Ascending aorta (tissue), 2 donors: ENCODE data around the gene S100A7. TPM values are rescaled to one million over a fixed set of nuclear protein-coding genes. Genes with fewer than 3 reads are reported as not detected.
"Not testable (repeated sequence)": the region's sequence is repeated elsewhere in the genome, so short reads cannot be mapped to it uniquely, and the experiment has no call there.

Experiments
- DNase-seq, 2 donors: peaks; one replicate each; pipeline ENCODE4 v3.0.0-alpha.2; 2019; ENCODE audit warnings: low spot score in 2 of 2
- H3K27ac ChIP-seq, 2 donors: fragments of 200-600 bp; sonication (generic); one replicate each; pipeline ENCODE4 v1.5.1; 2016 to 2017; ENCODE audit warnings: mild to moderate bottlenecking in 1 of 2
- H3K27me3 ChIP-seq: fragments of 200-600 bp; sonication (generic); one replicate; pipeline ENCODE4 v1.5.1; 2017
- H3K36me3 ChIP-seq, 2 donors: fragments of 200-600 bp; sonication (generic); one replicate each; pipeline ENCODE4 v1.5.1; 2016
- H3K4me1 ChIP-seq, 2 donors: fragments of 200-600 bp; sonication (generic); one replicate each; pipeline ENCODE4 v1.5.1; 2016 to 2017; ENCODE audit warnings: mild to moderate bottlenecking in 1 of 2
- H3K4me3 ChIP-seq, 2 donors: fragments of 200-600 bp; sonication (generic); one replicate each; pipeline ENCODE4 v1.5.1; 2016 to 2017; ENCODE audit warnings: mild to moderate bottlenecking in 1 of 2
- H3K9me3 ChIP-seq, 2 donors: fragments of 200-600 bp; sonication (generic); one replicate each; pipeline ENCODE4 v1.5.1; 2016
- intact Hi-C: fragments of 100-400 bp; cut with DNase I; formaldehyde crosslinking; loops from one replicate; pipeline ENCODE4 v1.15.1; 2023
- total RNA-seq: library from RNA; depleted of rRNA; stranded (reverse); fragments of >200 nt; gene quantifications from one replicate; pipeline ENCODE4 v1.1.0, GENCODE V29; 2016
- TF ChIP-seq, protein P1 (sequence below), 3 experiments: fragments of 200-600 bp in 2 of 3; fragments of 450-650 bp in 1 of 3; sonication (generic) in 2 of 3; IDR thresholded peaks; one replicate each; pipeline ENCODE4 v1.5.1; 2016 to 2019; ENCODE audit warnings: antibody characterized with exemption in 3 of 3, mild to moderate bottlenecking in 1 of 3, moderate library complexity in 1 of 3

Gene S100A7
- total RNA-seq, 1 donor from 2014 or later: not detected

DNA sequence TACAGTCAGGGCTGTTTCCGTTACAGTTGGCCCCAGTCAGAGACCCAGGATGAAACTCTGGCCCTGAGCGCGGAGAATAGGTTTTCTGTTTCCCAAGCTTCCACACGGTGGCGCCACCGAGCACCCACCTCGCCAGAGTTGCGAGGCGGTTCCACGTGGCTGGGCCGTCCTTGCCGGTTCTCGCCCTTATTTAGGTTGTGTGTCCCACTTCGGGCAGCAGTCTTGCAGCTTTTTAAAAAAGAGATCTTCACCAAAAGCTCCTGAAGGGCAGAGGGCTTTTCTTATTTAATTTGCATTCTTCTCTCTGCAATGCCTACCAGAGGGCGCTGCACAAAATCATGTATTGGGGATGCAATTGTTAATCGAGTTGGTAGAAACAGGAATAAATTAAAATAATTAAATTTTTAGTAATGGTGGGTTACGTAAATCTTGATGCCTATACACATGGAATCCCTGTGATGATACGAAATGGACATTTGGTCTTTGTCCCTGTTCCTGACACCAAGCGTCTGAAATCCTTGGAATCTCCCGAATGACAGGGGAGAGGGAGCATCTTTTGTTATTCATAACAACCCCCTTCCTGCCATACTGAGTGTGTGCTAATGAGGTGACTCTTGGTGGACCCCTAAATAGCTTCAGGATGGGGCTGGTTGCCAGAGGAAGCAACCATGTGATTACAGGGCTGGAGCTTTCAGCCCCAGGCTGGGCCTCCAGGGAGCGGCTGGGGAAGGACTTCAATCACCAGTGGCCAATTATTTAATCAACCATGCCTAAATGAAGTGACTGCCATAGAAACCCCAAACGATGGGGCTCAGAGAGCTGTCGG, 5.6 kb upstream of the S100A7 start:
- H3K4me1 ChIP-seq: peaks cover 0 to 9% of the 10 kb centered on the region in 2 donors
- no peaks in the 10 kb centered on the region for H3K27me3 ChIP-seq
- peak overlapping the region in 1 of 2 donors; percentile 1 for H3K27ac ChIP-seq
- intact Hi-C loops: loop anchor here (1.0 kb wide), 1 partner anchor 29 kb away; no protein-coding TSS in a partner anchor
- H3K9me3 ChIP-seq: no peaks in the 10 kb centered on the region
- no peaks in the 10 kb centered on the region for H3K36me3 ChIP-seq
- peak in 1 of 2 donors; percentile 67 for DNase-seq
- H3K4me3 ChIP-seq: no peak overlapping the region
- TF ChIP-seq, protein P1, sequence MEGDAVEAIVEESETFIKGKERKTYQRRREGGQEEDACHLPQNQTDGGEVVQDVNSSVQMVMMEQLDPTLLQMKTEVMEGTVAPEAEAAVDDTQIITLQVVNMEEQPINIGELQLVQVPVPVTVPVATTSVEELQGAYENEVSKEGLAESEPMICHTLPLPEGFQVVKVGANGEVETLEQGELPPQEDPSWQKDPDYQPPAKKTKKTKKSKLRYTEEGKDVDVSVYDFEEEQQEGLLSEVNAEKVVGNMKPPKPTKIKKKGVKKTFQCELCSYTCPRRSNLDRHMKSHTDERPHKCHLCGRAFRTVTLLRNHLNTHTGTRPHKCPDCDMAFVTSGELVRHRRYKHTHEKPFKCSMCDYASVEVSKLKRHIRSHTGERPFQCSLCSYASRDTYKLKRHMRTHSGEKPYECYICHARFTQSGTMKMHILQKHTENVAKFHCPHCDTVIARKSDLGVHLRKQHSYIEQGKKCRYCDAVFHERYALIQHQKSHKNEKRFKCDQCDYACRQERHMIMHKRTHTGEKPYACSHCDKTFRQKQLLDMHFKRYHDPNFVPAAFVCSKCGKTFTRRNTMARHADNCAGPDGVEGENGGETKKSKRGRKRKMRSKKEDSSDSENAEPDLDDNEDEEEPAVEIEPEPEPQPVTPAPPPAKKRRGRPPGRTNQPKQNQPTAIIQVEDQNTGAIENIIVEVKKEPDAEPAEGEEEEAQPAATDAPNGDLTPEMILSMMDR (IDR thresholded peaks at IDR 0.05): peak; percentile 65 to 77 (median 70)

GRCh38 chr1:153462741-153463140, 2.3 kb upstream of the S100A7 start:
- H3K4me1 ChIP-seq, intact Hi-C loops, H3K27me3 ChIP-seq, H3K9me3 ChIP-seq, H3K4me3 ChIP-seq, DNase-seq, H3K36me3 ChIP-seq, H3K27ac ChIP-seq: not testable (repeated sequence)

GRCh38 chr1:153459655-153460054, 796 bp downstream of the S100A7 start:
- Histone ChIP-seq H3K9me3 (no peaks in the 10 kb centered on the region), H3K4me1 (no peaks in the 10 kb centered on the region), H3K4me3 (no peak overlapping the region), H3K36me3 (no peaks in the 10 kb centered on the region), H3K27ac (no peak overlapping the region), H3K27me3 (no peaks in the 10 kb centered on the region)
- TF ChIP-seq, protein P1 (IDR thresholded peaks at IDR 0.05): no peak
- no peak for DNase-seq
- intact Hi-C loops: no loop called here

DNA sequence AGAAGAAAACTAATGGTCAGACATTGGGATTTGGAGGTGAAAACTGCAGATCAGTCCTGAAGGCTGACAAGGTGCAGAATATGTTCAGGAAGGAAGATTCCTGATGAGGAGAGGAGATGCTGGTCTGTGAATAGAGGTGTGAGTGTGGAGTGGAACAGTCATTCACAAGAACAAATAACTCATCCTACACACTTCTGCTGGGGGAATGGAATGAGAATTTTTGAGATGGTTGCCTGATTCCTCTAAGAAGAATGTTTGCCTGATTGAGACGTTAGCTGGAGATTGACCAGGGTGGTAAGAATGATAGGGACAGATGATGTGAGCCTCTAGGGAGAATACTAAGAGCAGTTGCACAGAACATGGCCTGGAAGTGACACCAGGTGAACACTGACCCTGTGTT, 4.1 kb downstream of the S100A7 start:
- no peaks in the 10 kb centered on the region for H3K4me1 ChIP-seq
- TF ChIP-seq, protein P1 (IDR thresholded peaks at IDR 0.05): no peak
- H3K27me3 ChIP-seq: no peaks in the 10 kb centered on the region
- intact Hi-C loops: no loop called here
- DNase-seq: no peak
- H3K9me3 ChIP-seq: no peaks in the 10 kb centered on the region
- H3K4me3 ChIP-seq: no peak overlapping the region
- no peak overlapping the region for H3K27ac ChIP-seq
- H3K36me3 ChIP-seq: no peaks in the 10 kb centered on the region

DNA sequence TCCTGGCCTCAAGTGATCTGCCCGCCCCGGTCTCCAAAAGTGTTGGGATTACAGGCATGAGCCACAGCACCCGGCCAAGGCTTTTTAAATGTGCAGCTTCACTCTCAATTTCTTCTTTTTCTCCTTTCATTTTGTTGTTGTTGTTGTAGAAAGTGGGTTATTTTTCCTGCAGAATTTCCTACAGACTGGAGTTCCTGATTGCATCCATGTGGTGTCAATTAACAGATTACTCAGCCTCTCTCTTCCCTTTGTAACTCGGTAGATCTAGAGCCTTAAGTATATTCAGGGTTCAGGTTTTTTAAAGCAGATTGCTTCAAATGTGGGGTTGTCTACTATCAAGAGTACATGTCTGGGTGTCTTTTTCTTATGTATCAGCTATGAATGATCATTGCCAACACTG, 11.6 kb downstream of the S100A7 start:
- H3K36me3 ChIP-seq, intact Hi-C loops, H3K27me3 ChIP-seq, H3K4me3 ChIP-seq, H3K27ac ChIP-seq, H3K9me3 ChIP-seq, DNase-seq, H3K4me1 ChIP-seq: not testable (repeated sequence)

DNA sequence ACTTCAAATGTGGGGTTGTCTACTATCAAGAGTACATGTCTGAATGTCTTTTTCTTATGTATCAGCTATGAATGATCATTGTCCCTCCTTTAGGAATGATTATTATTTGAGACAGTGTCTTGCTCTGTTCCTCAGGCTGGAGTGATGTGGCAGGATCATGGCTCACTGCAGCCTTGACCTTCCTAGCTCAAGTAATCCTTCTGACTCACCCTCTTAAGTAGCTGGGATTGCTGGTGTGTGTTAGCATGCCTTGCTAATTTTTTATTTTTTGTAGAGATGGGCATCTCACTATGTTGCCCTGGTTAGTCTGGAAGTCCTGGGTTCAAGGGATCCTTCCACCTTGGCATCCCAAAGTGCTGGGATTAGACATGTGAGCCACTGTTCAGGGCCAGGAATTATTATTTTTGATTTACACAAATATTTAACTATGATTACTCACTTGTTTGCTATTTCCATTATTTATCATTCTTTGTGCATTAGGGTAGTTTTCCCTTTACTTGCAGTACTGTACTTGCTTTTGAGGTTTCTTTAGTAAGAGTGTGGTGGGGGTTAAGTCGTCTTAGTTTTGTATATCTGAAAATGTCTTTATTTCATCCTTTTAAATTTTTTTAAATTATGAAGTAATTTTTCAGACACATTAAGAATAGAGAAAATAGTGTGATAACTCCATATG, 12.8 kb downstream of the S100A7 start:
- intact Hi-C loops: no loop called here
- TF ChIP-seq, protein P1 (IDR thresholded peaks at IDR 0.05): no peak
- Histone ChIP-seq H3K4me1 (no peaks in the 10 kb centered on the region), H3K4me3 (no peak overlapping the region), H3K9me3 (no peaks in the 10 kb centered on the region), H3K27ac (no peak overlapping the region), H3K27me3 (no peaks in the 10 kb centered on the region), H3K36me3 (no peaks in the 10 kb centered on the region)
- no peak for DNase-seq
